Heart left ventricle (tissue), 16 donors: ENCODE data around the gene NHSL2. TPM values are rescaled to one million over a fixed set of nuclear protein-coding genes. Genes with fewer than 3 reads are reported as not detected.
"Not testable (repeated sequence)": the region's sequence is repeated elsewhere in the genome, so short reads cannot be mapped to it uniquely, and the experiment has no call there.

ENCODE experiments used
- ATAC-seq, 4 donors: fragments of 200-7000 bp; cut with Tn5 transposase; one replicate each; pipeline ENCODE4 v1.9.1; 2020 to 2022; ENCODE audit warnings: moderate library complexity in 4 of 4, mild to moderate bottlenecking in 3 of 4, moderate number of reproducible peaks in 1 of 4
- DNase-seq, 5 donors: peaks; one replicate each; pipeline ENCODE4 v3.0.0-alpha.2; 2020
- H3K27ac ChIP-seq, 12 donors: fragments of 200-600 bp; sonication (generic) in 4 of 12; one replicate each; pipeline versions ENCODE4 v1.5.0 to v1.8.0; 2016 to 2022; ENCODE audit warnings: mild to moderate bottlenecking in 2 of 12
- H3K27me3 ChIP-seq, 9 donors: fragments of 200-600 bp; sonication (generic) in 2 of 9; one replicate each; pipeline versions ENCODE4 v1.5.1 to v1.8.0; 2016 to 2022; ENCODE audit warnings: mild to moderate bottlenecking in 3 of 9
- H3K36me3 ChIP-seq, 9 donors: fragments of 200-600 bp; sonication (generic) in 2 of 9; one replicate each; pipeline versions ENCODE4 v1.5.0 to v1.8.0; 2018 to 2022; ENCODE audit warnings: mild to moderate bottlenecking in 2 of 9
- H3K4me1 ChIP-seq, 12 donors: fragments of 200-600 bp; sonication (generic) in 4 of 12; one replicate each; pipeline versions ENCODE4 v1.5.0 to v1.8.0; 2016 to 2022; ENCODE audit warnings: mild to moderate bottlenecking in 3 of 12
- H3K4me3 ChIP-seq, 12 donors: fragments of 200-600 bp; sonication (generic) in 4 of 12; one replicate each; pipeline versions ENCODE4 v1.5.0 to v1.8.0; 2017 to 2022; ENCODE audit warnings: mild to moderate bottlenecking in 9 of 12, moderate library complexity in 4 of 12
- H3K9me3 ChIP-seq, 12 donors: fragments of 200-600 bp; sonication (generic) in 4 of 12; one replicate each; pipeline versions ENCODE4 v1.5.0 to v1.8.0; 2016 to 2022; ENCODE audit warnings: mild to moderate bottlenecking in 1 of 12
- POLR2A ChIP-seq, 2 donors: fragments of 450-650 bp; IDR thresholded peaks; one replicate each; pipeline ENCODE4 v1.6.1; 2017; ENCODE audit warnings: antibody characterized with exemption in 2 of 2, mild to moderate bottlenecking in 2 of 2, moderate library complexity in 2 of 2
- WGBS, 4 donors: extraction: QIAGEN DNeasy Blood & Tissue Kit in 2 of 4; methylation state at CpG; one replicate each; pipeline versions ENCODE4 v1.1.5 to v1.1.7; 2013 to 2018; 5-methylcytosine and 5-hydroxymethylcytosine counted together
- intact Hi-C, 10 donors: fragments of 100-400 bp; cut with DNase I; formaldehyde crosslinking; loops; one replicate each; pipeline versions ENCODE4 v1.11.1 to v1.14.2; 2022
- polyA plus RNA-seq, 2 donors: library from polyadenylated mRNA; stranded (reverse); fragments of 200-250 nt; gene quantifications; one replicate each; pipeline ENCODE4 v1.2.3, GENCODE V29; 2013
- total RNA-seq, 9 donors: library from RNA; depleted of rRNA in 2 of 9; stranded (reverse); fragments of >200 nt in 2 of 9; fragmentation: NEBNext Ultra II Directional in 3 of 9; extraction: Animal tissue kit (Norgen Biotek cat#: 25700) in 3 of 9; gene quantifications; one replicate each; pipeline versions ENCODE4 v1.1.0 to v1.2.4, GENCODE V29; 2016 to 2023
- TF ChIP-seq, protein P1 (sequence below), 12 donors: fragments of 200-600 bp; sonication (generic) in 4 of 12; IDR thresholded peaks; one replicate each; pipeline versions ENCODE4 v1.5.0 to v1.8.0; 2018 to 2022; ENCODE audit warnings: antibody characterized with exemption in 12 of 12, mild to moderate bottlenecking in 5 of 12
- donor health status: ischemic (EF 13 %, LVEDD 7.1; RV severe dilation, severe dysfunction).
- donor health status: healthy with polysubstance abuse.
- donor health status: DM: no; HTN: yes; CAD: no.
- donor health status: DM: no; HTN: no; CAD: no.
- donor health status: ischemic (EF 25% LVEDD 6.9; RV normal size, moderate dysfunction).
- donor health status: ischemic (EF 25% LVEDD 5.7; RV mildly dilated, moderate dysfunction).
- donor health status: healthy.
- donor health status: DM: yes; HTN: yes; CAD: no.
- donor health status: ischemic (EF 35%, LVEDD 5.7; RV mildly dilated, moderate dysfunction).
- donor health status: nonischemic (EF 11% LVEDD 7.7; RV severe dilation, severe dysfunction).
- donor health status: DM: yes; HTN: yes; CAD: no.
- donor health status: PGD.
- donor health status: ischemic (EF 29% LVEDD 5.4; RV normal size, mild dysfunction).
- donor health status: nonischemic (EF 23%, LVEDD 6.1; RV moderate dilation, normal function).

Gene NHSL2
- total and polyA plus RNA-seq, 11 donors = 1.8 to 14.0 (median 5.8) TPM

DNA sequence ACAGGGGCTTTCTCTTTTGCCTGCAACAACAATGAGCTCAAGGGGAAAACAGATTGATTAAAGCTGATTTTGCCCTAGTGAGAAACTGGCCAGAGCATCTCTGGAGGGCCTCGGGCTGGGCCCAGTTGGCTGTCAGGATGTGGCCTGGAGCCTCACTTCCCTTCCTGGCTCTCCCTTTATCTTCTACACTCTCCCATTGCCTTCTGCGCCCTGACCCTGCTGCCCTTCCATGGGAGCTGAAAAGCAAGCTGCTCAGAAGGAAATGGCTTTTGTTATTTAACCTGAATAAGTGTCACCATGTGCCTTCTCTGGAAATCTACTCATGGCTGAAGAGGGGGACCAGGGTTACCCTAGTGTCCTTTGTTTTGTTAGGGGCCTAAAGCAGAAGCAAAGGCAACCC, 43.8 kb downstream of the NHSL2 start:
- 33 to 69% (median 54%) methylated on average over 2 of the region's 2 CpGs for WGBS, 4 donors
- TF ChIP-seq, protein P1, sequence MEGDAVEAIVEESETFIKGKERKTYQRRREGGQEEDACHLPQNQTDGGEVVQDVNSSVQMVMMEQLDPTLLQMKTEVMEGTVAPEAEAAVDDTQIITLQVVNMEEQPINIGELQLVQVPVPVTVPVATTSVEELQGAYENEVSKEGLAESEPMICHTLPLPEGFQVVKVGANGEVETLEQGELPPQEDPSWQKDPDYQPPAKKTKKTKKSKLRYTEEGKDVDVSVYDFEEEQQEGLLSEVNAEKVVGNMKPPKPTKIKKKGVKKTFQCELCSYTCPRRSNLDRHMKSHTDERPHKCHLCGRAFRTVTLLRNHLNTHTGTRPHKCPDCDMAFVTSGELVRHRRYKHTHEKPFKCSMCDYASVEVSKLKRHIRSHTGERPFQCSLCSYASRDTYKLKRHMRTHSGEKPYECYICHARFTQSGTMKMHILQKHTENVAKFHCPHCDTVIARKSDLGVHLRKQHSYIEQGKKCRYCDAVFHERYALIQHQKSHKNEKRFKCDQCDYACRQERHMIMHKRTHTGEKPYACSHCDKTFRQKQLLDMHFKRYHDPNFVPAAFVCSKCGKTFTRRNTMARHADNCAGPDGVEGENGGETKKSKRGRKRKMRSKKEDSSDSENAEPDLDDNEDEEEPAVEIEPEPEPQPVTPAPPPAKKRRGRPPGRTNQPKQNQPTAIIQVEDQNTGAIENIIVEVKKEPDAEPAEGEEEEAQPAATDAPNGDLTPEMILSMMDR (IDR thresholded peaks at IDR 0.05) = no peak
- TF ChIP-seq POLR2A (IDR thresholded peaks at IDR 0.05) = no peak
- intact Hi-C loops = no loop called here
- ATAC-seq (peak in 1 of 4 donors; percentile 53), DNase-seq (no peak)
- peak overlapping the region in 3 of 12 donors; percentile 6 to 30 (median 14) for H3K27ac ChIP-seq
- H3K9me3 ChIP-seq = no peaks in the 10 kb centered on the region
- no peak overlapping the region for H3K4me3 ChIP-seq
- peaks cover 0 to 19% (median 0%) of the 10 kb centered on the region in 12 donors for H3K4me1 ChIP-seq
- H3K27me3 ChIP-seq = peaks cover 0 to 41% (median 0%) of the 10 kb centered on the region in 9 donors
- H3K36me3 ChIP-seq = no peaks in the 10 kb centered on the region

GRCh38 chrX:71955530-71956120, 45.0 kb downstream of the NHSL2 start:
- peaks cover 0 to 30% (median 0%) of the 10 kb centered on the region in 9 donors for H3K27me3 ChIP-seq
- no peak for TF ChIP-seq POLR2A (IDR thresholded peaks at IDR 0.05)
- TF ChIP-seq, protein P1 (IDR thresholded peaks at IDR 0.05) = no peak
- ATAC-seq (peak in 2 of 4 donors; percentile 30 to 36), DNase-seq (peak in 1 of 5 donors; percentile 35)
- intact Hi-C loops = no loop called here
- WGBS, 4 donors = 64 to 72% (median 67%) methylated on average over 7 of the region's 7 CpGs
- H3K27ac ChIP-seq = peak overlapping the region in 2 of 12 donors; percentile 6 to 14
- H3K4me3 ChIP-seq = no peak overlapping the region
- no peaks in the 10 kb centered on the region for H3K36me3 ChIP-seq
- peaks cover 0 to 19% (median 0%) of the 10 kb centered on the region in 12 donors for H3K4me1 ChIP-seq
- H3K9me3 ChIP-seq = peaks cover 0 to 4% (median 0%) of the 10 kb centered on the region in 12 donors

- Histone ChIP-seq H3K4me1 (peaks cover 0 to 15% (median 0%) of the 10 kb centered on the region in 12 donors), H3K9me3 (peaks cover 0 to 6% (median 0%) of the 10 kb centered on the region in 12 donors), H3K27ac (no peak overlapping the region), H3K27me3 (peaks cover 0 to 23% (median 0%) of the 10 kb centered on the region in 9 donors), H3K36me3 (no peaks in the 10 kb centered on the region), H3K4me3 (no peak overlapping the region)
- 41 to 52% (median 43%) methylated on average over 2 of the region's 2 CpGs for WGBS, 4 donors
- DNase-seq (no peak), ATAC-seq (no peak)
- TF ChIP-seq, protein P1 (IDR thresholded peaks at IDR 0.05) = no peak
- no peak for TF ChIP-seq POLR2A (IDR thresholded peaks at IDR 0.05)
- intact Hi-C loops = no loop called here
Observed at GRCh38 chrX:71958281-71958675, 47.6 kb downstream of the NHSL2 start.

GRCh38 chrX:71964184-71964583, 53.5 kb downstream of the NHSL2 start:
- H3K36me3 ChIP-seq, H3K4me3 ChIP-seq, H3K4me1 ChIP-seq, H3K27ac ChIP-seq, intact Hi-C loops, ATAC-seq, DNase-seq: not testable (repeated sequence)
- Histone ChIP-seq H3K9me3 (peaks cover 0 to 17% (median 0%) of the 10 kb centered on the region in 12 donors), H3K27me3 (peaks cover 0 to 17% (median 0%) of the 10 kb centered on the region in 9 donors)

DNA sequence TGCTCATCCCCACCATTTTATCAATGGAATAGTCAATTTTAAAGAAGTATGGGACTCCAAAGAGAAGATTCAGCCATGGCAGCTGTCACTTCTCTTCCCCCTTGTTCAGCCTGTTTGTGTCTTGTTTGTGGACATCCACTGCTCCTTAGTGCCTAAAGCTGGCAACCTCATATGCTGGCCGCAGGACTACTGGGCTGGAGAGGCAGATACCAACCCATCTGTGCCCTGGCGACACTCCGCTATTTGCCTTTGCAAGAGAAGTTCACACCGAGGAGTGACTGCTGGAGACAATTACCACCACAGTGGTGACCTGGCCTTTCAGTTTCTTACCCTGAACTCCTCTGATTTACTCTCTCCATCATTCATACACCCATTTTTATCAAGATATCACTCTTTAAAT, 64.3 kb downstream of the NHSL2 start:
- intact Hi-C loops = no loop called here
- Histone ChIP-seq H3K27ac (no peak overlapping the region), H3K4me1 (no peaks in the 10 kb centered on the region), H3K27me3 (peaks cover 0 to 38% (median 0%) of the 10 kb centered on the region in 9 donors), H3K4me3 (no peak overlapping the region), H3K36me3 (no peaks in the 10 kb centered on the region), H3K9me3 (no peaks in the 10 kb centered on the region)
- DNase-seq (no peak), ATAC-seq (no peak)
- 75 to 95% (median 91%) methylated on average over 4 of the region's 4 CpGs for WGBS, 4 donors
- no peak for TF ChIP-seq POLR2A (IDR thresholded peaks at IDR 0.05)
- TF ChIP-seq, protein P1 (IDR thresholded peaks at IDR 0.05) = no peak
